IMR-90 (cell line): ENCODE results near the gene ANKRD53. TPM values are rescaled to one million over a fixed set of nuclear protein-coding genes. Genes with fewer than 3 reads are reported as not detected.

Experiments
- ATAC-seq: fragments of 200-7000 bp; cut with Tn5 transposase; 2 replicates; pipeline ENCODE4 v1.9.1; 2020; ENCODE audit warnings: low read depth, mild to moderate bottlenecking, moderate library complexity
- BruUV-seq: library from RNA; stranded (reverse); fragments of 400-500 nt; replicated peaks from 2 replicates; lab custom pipeline; 2021; lab: Mats Ljungman, UMichigan
- CTCF ChIA-PET: fragments of 300-600 bp; formaldehyde crosslinking; extraction: SDS; loops from one replicate; lab custom pipeline; 2021; ENCODE audit warnings: antibody characterized with exemption; lab: Yijun Ruan, JAX
- POLR2A ChIA-PET: fragments of 300-600 bp; sonication (Branson Sonifier 250); formaldehyde crosslinking; loops from one replicate; lab custom pipeline; 2022; ENCODE audit warnings: antibody characterized with exemption; ENCODE audit not compliant: unreplicated experiment; lab: Charles Lee
- DNase-seq: peaks from one replicate; pipeline ENCODE4 v3.0.0; 2013
- H2AFZ ChIP-seq: replicated peaks from 2 replicates; pipeline ENCODE3; 2013; ENCODE audit warnings: low read length, mild to moderate bottlenecking; ENCODE audit not compliant: poor library complexity
- H2AK5ac ChIP-seq: 2 replicates; pipeline ENCODE4 v1.6.1; 2013; ENCODE audit warnings: low read depth, low read length, inconsistent platforms
- H2AK9ac ChIP-seq: replicated peaks from 2 replicates; pipeline ENCODE3; 2013; ENCODE audit warnings: mild to moderate bottlenecking, low read depth, low read length, moderate library complexity; ENCODE audit not compliant: poor library complexity
- H2BK120ac ChIP-seq: 2 replicates; pipeline ENCODE4 v1.6.1; 2013; ENCODE audit warnings: low read depth, low read length, inconsistent platforms
- H2BK15ac ChIP-seq: 3 replicates; pipeline ENCODE4 v1.6.1; 2013; ENCODE audit warnings: low read depth, low read length, inconsistent platforms
- H2BK20ac ChIP-seq: 2 replicates; pipeline ENCODE4 v1.6.1; 2013; ENCODE audit warnings: low read depth, mild to moderate bottlenecking, inconsistent platforms, low read length, moderate library complexity
- H2BK5ac ChIP-seq: 2 replicates; pipeline ENCODE4 v1.6.1; 2013; ENCODE audit warnings: mild to moderate bottlenecking, low read depth, low read length, inconsistent platforms; ENCODE audit not compliant: poor library complexity, severe bottlenecking
- H3K14ac ChIP-seq: replicated peaks from 2 replicates; pipeline ENCODE4 v1.6.1; 2013; ENCODE audit warnings: low read depth, low read length, inconsistent platforms
- H3K18ac ChIP-seq: 2 replicates; pipeline ENCODE4 v1.6.1; 2013; ENCODE audit warnings: low read depth, low read length, control low read depth
- H3K23ac ChIP-seq: 2 replicates; pipeline ENCODE4 v1.6.1; 2013; ENCODE audit warnings: low read depth, low read length, inconsistent platforms
- H3K27ac ChIP-seq: 2 replicates; pipeline ENCODE4 v1.5.1; 2013; ENCODE audit warnings: mild to moderate bottlenecking, control low read depth, low read length; ENCODE audit not compliant: insufficient read depth
- H3K27me3 ChIP-seq: 2 replicates; pipeline ENCODE4 v1.6.1; 2013; ENCODE audit warnings: low read length; ENCODE audit not compliant: control insufficient read depth, insufficient read depth
- H3K36me3 ChIP-seq: 2 replicates; pipeline ENCODE4 v1.6.1; 2013; ENCODE audit warnings: low read length, mixed read lengths; ENCODE audit not compliant: control insufficient read depth, insufficient read depth
- H3K4ac ChIP-seq: 2 replicates; pipeline ENCODE4 v1.6.1; 2013; ENCODE audit warnings: low read depth, low read length, inconsistent platforms
- H3K4me1 ChIP-seq: 2 replicates; pipeline ENCODE4 v1.6.1; 2013; ENCODE audit warnings: low read length, mixed read lengths; ENCODE audit not compliant: control insufficient read depth, insufficient read depth
- H3K4me2 ChIP-seq: 2 replicates; pipeline ENCODE4 v1.6.1; 2013; ENCODE audit warnings: low read depth, mild to moderate bottlenecking, control low read depth, low read length, moderate library complexity
- H3K4me3 ChIP-seq: 2 replicates; pipeline ENCODE4 v1.5.1; 2013; ENCODE audit warnings: low read depth, mild to moderate bottlenecking, control low read depth, low read length, moderate library complexity; ENCODE audit not compliant: insufficient read depth
- H3K56ac ChIP-seq: 2 replicates; pipeline ENCODE4 v1.6.1; 2013; ENCODE audit warnings: low read length, inconsistent platforms; ENCODE audit not compliant: insufficient read depth; ENCODE audit errors: extremely low read depth
- H3K79me1 ChIP-seq, 2 experiments: 2 replicates each; pipeline ENCODE4 v1.6.1; 2013; ENCODE audit warnings: low read length in 2 of 2, inconsistent platforms in 1 of 2, low read depth in 1 of 2
- H3K9ac ChIP-seq: 2 replicates; pipeline ENCODE4 v1.6.1; 2013; ENCODE audit warnings: low read depth, low read length, control low read depth
- H3K9me1 ChIP-seq: 2 replicates; pipeline ENCODE4 v1.6.1; 2013; ENCODE audit warnings: low read length, inconsistent platforms; ENCODE audit not compliant: insufficient read depth
- H3K9me3 ChIP-seq: 2 replicates; pipeline ENCODE4 v1.6.1; 2013; ENCODE audit warnings: low read length; ENCODE audit not compliant: control insufficient read depth, insufficient read depth
- H4K20me1 ChIP-seq: 2 replicates; pipeline ENCODE4 v1.6.1; 2013; ENCODE audit warnings: low read length, inconsistent platforms; ENCODE audit not compliant: insufficient read depth
- H4K5ac ChIP-seq: 2 replicates; pipeline ENCODE4 v1.6.1; 2013; ENCODE audit warnings: mild to moderate bottlenecking, low read depth, low read length, control low read depth
- H4K8ac ChIP-seq, 2 experiments: 2 replicates each; pipeline ENCODE4 v1.6.1; 2013; ENCODE audit warnings: low read depth in 2 of 2, low read length in 2 of 2, control low read depth in 1 of 2, inconsistent platforms in 1 of 2
- H4K91ac ChIP-seq: 2 replicates; pipeline ENCODE4 v1.6.1; 2013; ENCODE audit warnings: low read depth, low read length, inconsistent platforms; ENCODE audit not compliant: insufficient read depth
- CEBPB ChIP-seq: IDR thresholded peaks from 2 replicates; pipeline ENCODE4 v1.6.1; 2012; ENCODE audit warnings: low read depth, low read length, improper control_type of control experiment
- MAZ ChIP-seq: IDR thresholded peaks from 2 replicates; pipeline ENCODE4 v1.6.1; 2012; ENCODE audit warnings: low read depth, mild to moderate bottlenecking, low read length, improper control_type of control experiment, moderate library complexity, borderline replicate concordance
- MXI1 ChIP-seq: IDR thresholded peaks from 2 replicates; pipeline ENCODE4 v1.6.1; 2012; ENCODE audit warnings: low read depth, mild to moderate bottlenecking, low read length, moderate library complexity, borderline replicate concordance
- POLR2A ChIP-seq: IDR thresholded peaks from 2 replicates; pipeline ENCODE4 v1.6.1; 2012; ENCODE audit warnings: mild to moderate bottlenecking, low read depth, low read length
- SMC3 ChIP-seq: fragments of 150-350 bp; IDR thresholded peaks from 2 replicates; pipeline ENCODE4 v1.6.1; 2016; ENCODE audit warnings: low read depth, mild to moderate bottlenecking, antibody characterized with exemption, low read length, moderate library complexity
- WGBS, 2 experiments: methylation state at CpG; one replicate each; pipeline versions ENCODE4 v1.1.5 to v1.1.7; 2013; ENCODE audit warnings: missing lambda C conversion rate in 2 of 2; ENCODE audit not compliant: insufficient read length in 1 of 2; ENCODE audit errors: extremely low coverage in 2 of 2; 5-methylcytosine and 5-hydroxymethylcytosine counted together
- dilution Hi-C: fragments of 300-500 bp; cut with HindIII; formaldehyde crosslinking; loops from one replicate; pipeline ENCODE4 v1.14.3; 2018; ENCODE audit warnings: low sequenced_read_pairs; ENCODE audit not compliant: unreplicated experiment
- in situ Hi-C: fragments of 300-500 bp; cut with MboI; formaldehyde crosslinking; loops from 3 replicates; pipeline ENCODE4 v1.14.3; 2019; ENCODE audit warnings: low sequenced_read_pairs, inconsistent platforms, mixed read lengths
- intact Hi-C: fragments of 100-400 bp; cut with micrococcal nuclease; formaldehyde crosslinking; loops from 2 replicates; pipeline ENCODE4 v1.10.0; 2022
- polyA plus RNA-seq, 3 experiments: library from polyadenylated mRNA; depleted of rRNA; stranded (reverse); fragments of >200 nt; gene quantifications; 2 replicates each; pipeline ENCODE4 v1.2.3, GENCODE V29; 2012; ENCODE audit warnings: low replicate concordance in 1 of 3
- total RNA-seq: library from RNA; depleted of rRNA; stranded (reverse); fragments of >200 nt; gene quantifications from 2 replicates; pipeline ENCODE4 v1.2.3, GENCODE V29; 2012
- TF ChIP-seq, protein P1 (sequence below): conservative IDR thresholded peaks from 2 replicates; pipeline ENCODE4 v1.5.1; 2012; ENCODE audit warnings: mild to moderate bottlenecking, low read depth, low read length, improper control_type of control experiment

The ANKRD53 gene
- total and polyA plus RNA-seq, 2 of the 4 experiments (the other 2 are of a cell fraction) = 0.54 to 1.0 TPM

GRCh38 chr2:70944111-70944690, 34.2 kb upstream of the ANKRD53 start:
- H3K9ac ChIP-seq = no peak overlapping the region
- H2AFZ ChIP-seq = no peak overlapping the region
- no peak overlapping the region for H3K23ac ChIP-seq
- no peak overlapping the region for H4K8ac ChIP-seq
- no peak overlapping the region for H2BK5ac ChIP-seq
- dilution Hi-C loops (no loop called here), in situ Hi-C loops (no loop called here), intact Hi-C loops (no loop called here)
- H2BK20ac ChIP-seq = no peak overlapping the region
- H4K5ac ChIP-seq = no peak overlapping the region
- H3K36me3 ChIP-seq = no peaks in the 10 kb centered on the region
- DNase-seq (no peak), ATAC-seq (no peak)
- no peak overlapping the region for H2BK15ac ChIP-seq
- H2BK120ac ChIP-seq = no peak overlapping the region
- H3K79me1 ChIP-seq = 0 out of 4 replicates have a peak, but pooled peaks cover 0 to 4% of the 10 kb centered on the region in 2 experiments
- H3K4me1 ChIP-seq = peaks cover 4% of the 10 kb centered on the region
- no peaks in the 10 kb centered on the region for H3K9me3 ChIP-seq
- H3K14ac ChIP-seq = no peak overlapping the region
- H3K9me1 ChIP-seq = peaks cover 7% of the 10 kb centered on the region; the same call in 1 of the 2 replicates
- H2AK5ac ChIP-seq = no peak overlapping the region
- H3K4me3 ChIP-seq = no peak overlapping the region
- H3K4ac ChIP-seq = no peak overlapping the region
- no peaks in the 10 kb centered on the region; the same call in 1 of the 2 replicates for H3K27me3 ChIP-seq
- TF ChIP-seq MAZ = no peak
- TF ChIP-seq, protein P1, sequence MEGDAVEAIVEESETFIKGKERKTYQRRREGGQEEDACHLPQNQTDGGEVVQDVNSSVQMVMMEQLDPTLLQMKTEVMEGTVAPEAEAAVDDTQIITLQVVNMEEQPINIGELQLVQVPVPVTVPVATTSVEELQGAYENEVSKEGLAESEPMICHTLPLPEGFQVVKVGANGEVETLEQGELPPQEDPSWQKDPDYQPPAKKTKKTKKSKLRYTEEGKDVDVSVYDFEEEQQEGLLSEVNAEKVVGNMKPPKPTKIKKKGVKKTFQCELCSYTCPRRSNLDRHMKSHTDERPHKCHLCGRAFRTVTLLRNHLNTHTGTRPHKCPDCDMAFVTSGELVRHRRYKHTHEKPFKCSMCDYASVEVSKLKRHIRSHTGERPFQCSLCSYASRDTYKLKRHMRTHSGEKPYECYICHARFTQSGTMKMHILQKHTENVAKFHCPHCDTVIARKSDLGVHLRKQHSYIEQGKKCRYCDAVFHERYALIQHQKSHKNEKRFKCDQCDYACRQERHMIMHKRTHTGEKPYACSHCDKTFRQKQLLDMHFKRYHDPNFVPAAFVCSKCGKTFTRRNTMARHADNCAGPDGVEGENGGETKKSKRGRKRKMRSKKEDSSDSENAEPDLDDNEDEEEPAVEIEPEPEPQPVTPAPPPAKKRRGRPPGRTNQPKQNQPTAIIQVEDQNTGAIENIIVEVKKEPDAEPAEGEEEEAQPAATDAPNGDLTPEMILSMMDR = no peak
- TF ChIP-seq MXI1 = no peak
- no peak for TF ChIP-seq SMC3
- no peak for TF ChIP-seq CEBPB
- no peak for TF ChIP-seq POLR2A
- H4K20me1 ChIP-seq = no peaks in the 10 kb centered on the region
- POLR2A ChIA-PET = no interaction called here
- no peak overlapping the region for H4K91ac ChIP-seq
- H3K18ac ChIP-seq = no peak overlapping the region
- BruUV-seq = no TSS peak
- WGBS, 2 experiments = no CpG with 5 or more reads among the region's 4 CpGs
- no peak overlapping the region for H3K56ac ChIP-seq
- H3K4me2 ChIP-seq = no peak overlapping the region
- no peak overlapping the region for H2AK9ac ChIP-seq
- CTCF ChIA-PET = no interaction called here
- no peak overlapping the region for H3K27ac ChIP-seq
